Right lobe of liver (tissue), 6 donors: ENCODE results near the gene CPSF6. TPM values are rescaled to one million over a fixed set of nuclear protein-coding genes. Genes with fewer than 3 reads are reported as not detected.

Source experiments
- ATAC-seq, 4 donors: fragments of 200-7000 bp; cut with Tn5 transposase; one replicate each; pipeline ENCODE4 v1.9.1; 2020; ENCODE audit warnings: mild to moderate bottlenecking in 4 of 4, moderate library complexity in 4 of 4
- DNase-seq, 3 donors: peaks; one replicate each; pipeline ENCODE4 v3.0.0-alpha.2; 2020
- H3K27ac ChIP-seq, 3 donors: fragments of 200-600 bp; one replicate each; pipeline ENCODE4 v1.8.0; 2022
- H3K27me3 ChIP-seq, 2 donors: fragments of 200-600 bp; one replicate each; pipeline ENCODE4 v1.8.0; 2022
- H3K36me3 ChIP-seq, 4 donors: fragments of 200-600 bp; sonication (generic) in 1 of 4; one replicate each; pipeline versions ENCODE4 v1.5.1 to v1.8.0; 2017 to 2022; ENCODE audit warnings: control low read depth in 1 of 4
- H3K4me1 ChIP-seq, 4 donors: fragments of 200-600 bp; sonication (generic) in 1 of 4; one replicate each; pipeline versions ENCODE4 v1.5.1 to v1.8.0; 2017 to 2022; ENCODE audit warnings: control low read depth in 1 of 4
- H3K4me3 ChIP-seq, 3 donors: fragments of 200-600 bp; one replicate each; pipeline ENCODE4 v1.8.0; 2022
- H3K9me3 ChIP-seq, 4 donors: fragments of 200-600 bp; sonication (generic) in 1 of 4; one replicate each; pipeline versions ENCODE4 v1.5.1 to v1.8.0; 2017 to 2022; ENCODE audit warnings: control low read depth in 1 of 4
- POLR2A ChIP-seq: fragments of 450-650 bp; IDR thresholded peaks from one replicate; pipeline ENCODE4 v1.6.1; 2017; ENCODE audit warnings: antibody characterized with exemption, mild to moderate bottlenecking
- WGBS: methylation state at CpG from one replicate; pipeline ENCODE4 v1.1.6; 2018; ENCODE audit warnings: low coverage, low lambda C conversion rate; ENCODE audit not compliant: insufficient coverage; ENCODE audit errors: missing lambda C conversion rate; 5-methylcytosine and 5-hydroxymethylcytosine counted together
- intact Hi-C, 2 donors: fragments of 100-400 bp; cut with DNase I; formaldehyde crosslinking; loops; one replicate each; pipeline versions ENCODE4 v1.11.2 to v1.14.1; 2022
- total RNA-seq, 6 experiments: library from RNA; depleted of rRNA in 2 of 6; stranded (reverse); fragments of >200 nt in 2 of 6; fragmentation: NEBNext Ultra II Directional in 3 of 6; extraction: Animal tissue kit (Norgen Biotek cat#: 25700) in 3 of 6; gene quantifications; one replicate each; pipeline versions ENCODE4 v1.1.0 to v1.2.4, GENCODE V29; 2016 to 2023
- TF ChIP-seq, protein P1 (sequence below), 4 donors: fragments of 200-600 bp in 3 of 4; fragments of 450-650 bp in 1 of 4; IDR thresholded peaks; one replicate each; pipeline versions ENCODE4 v1.5.1 to v1.8.0; 2016 to 2022; ENCODE audit warnings: antibody characterized with exemption in 4 of 4, mild to moderate bottlenecking in 2 of 4
- donor health status: DM: no; HTN: yes; CAD: no.
- donor health status: DM: no; HTN: no; CAD: no.
- donor health status: DM: no; HTN: no; CAD: no.
- donor health status: DM: no; HTN: yes; CAD: no.
- donor health status: DM: no; HTN: yes; CAD: no.

The CPSF6 gene
- total RNA-seq, 6 experiments from 2014 or later, result 11.6 to 25.2 (median 15.9) TPM

DNA sequence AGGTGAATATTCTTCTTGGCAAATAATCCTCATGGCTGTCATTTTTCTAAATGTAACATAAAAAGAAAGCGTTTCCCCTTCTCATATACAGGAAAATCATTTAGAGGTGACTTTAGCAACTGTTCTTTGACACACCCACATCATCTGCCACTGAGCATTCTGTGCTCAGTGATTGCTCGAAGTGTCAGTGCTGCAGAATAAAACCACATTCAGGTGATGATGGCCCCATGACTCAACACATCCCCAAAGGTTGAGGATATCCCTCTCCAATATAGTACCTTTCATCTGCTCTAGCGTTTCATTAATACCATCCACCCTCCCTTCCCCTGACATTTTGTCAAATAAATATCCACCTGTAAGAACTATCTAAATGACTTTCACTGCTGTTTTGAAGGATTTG, 28.7 kb upstream of the CPSF6 start:
- TF ChIP-seq POLR2A, result no peak
- TF ChIP-seq, protein P1, sequence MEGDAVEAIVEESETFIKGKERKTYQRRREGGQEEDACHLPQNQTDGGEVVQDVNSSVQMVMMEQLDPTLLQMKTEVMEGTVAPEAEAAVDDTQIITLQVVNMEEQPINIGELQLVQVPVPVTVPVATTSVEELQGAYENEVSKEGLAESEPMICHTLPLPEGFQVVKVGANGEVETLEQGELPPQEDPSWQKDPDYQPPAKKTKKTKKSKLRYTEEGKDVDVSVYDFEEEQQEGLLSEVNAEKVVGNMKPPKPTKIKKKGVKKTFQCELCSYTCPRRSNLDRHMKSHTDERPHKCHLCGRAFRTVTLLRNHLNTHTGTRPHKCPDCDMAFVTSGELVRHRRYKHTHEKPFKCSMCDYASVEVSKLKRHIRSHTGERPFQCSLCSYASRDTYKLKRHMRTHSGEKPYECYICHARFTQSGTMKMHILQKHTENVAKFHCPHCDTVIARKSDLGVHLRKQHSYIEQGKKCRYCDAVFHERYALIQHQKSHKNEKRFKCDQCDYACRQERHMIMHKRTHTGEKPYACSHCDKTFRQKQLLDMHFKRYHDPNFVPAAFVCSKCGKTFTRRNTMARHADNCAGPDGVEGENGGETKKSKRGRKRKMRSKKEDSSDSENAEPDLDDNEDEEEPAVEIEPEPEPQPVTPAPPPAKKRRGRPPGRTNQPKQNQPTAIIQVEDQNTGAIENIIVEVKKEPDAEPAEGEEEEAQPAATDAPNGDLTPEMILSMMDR (IDR thresholded peaks at IDR 0.05), result no peak
- ATAC-seq (no peak), DNase-seq (no peak)
- intact Hi-C loops, result no loop called here
- H3K4me1 ChIP-seq, result peaks cover 0 to 8% (median 3%) of the 10 kb centered on the region in 4 donors
- no peak overlapping the region for H3K27ac ChIP-seq
- no peaks in the 10 kb centered on the region for H3K36me3 ChIP-seq
- 85% methylated on average over 3 of the region's 3 CpGs for WGBS
- no peak overlapping the region for H3K4me3 ChIP-seq
- no peaks in the 10 kb centered on the region for H3K9me3 ChIP-seq
- no peaks in the 10 kb centered on the region for H3K27me3 ChIP-seq

DNA sequence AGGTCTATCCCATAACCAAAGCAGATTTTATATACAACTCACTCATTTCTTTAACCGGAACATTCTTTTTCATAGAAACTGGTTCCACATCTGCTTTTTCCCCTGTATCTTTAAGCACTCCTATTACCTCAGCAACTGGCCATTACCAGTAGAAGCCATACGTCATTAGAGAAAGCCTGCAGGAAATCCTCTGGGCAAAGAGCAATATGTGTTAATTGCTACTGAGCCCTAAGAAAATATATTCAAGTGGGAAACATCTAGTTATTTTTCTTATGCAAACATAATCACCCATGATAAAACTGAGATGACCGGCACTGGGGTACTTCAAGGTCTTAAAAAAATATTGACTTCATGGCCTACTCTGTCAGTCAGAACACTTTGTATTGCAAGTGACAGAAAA, 28.2 kb upstream of the CPSF6 start:
- WGBS, result 69% methylated on average over 3 of the region's 3 CpGs
- Histone ChIP-seq H3K36me3 (no peaks in the 10 kb centered on the region), H3K27ac (no peak overlapping the region), H3K27me3 (no peaks in the 10 kb centered on the region), H3K4me3 (no peak overlapping the region), H3K9me3 (no peaks in the 10 kb centered on the region), H3K4me1 (peaks cover 0 to 8% (median 3%) of the 10 kb centered on the region in 4 donors)
- DNase-seq, result no peak
- intact Hi-C loops, result no loop called here
- no peak for TF ChIP-seq POLR2A
- TF ChIP-seq, protein P1 (IDR thresholded peaks at IDR 0.05), result no peak
- ATAC-seq, result no peak

DNA sequence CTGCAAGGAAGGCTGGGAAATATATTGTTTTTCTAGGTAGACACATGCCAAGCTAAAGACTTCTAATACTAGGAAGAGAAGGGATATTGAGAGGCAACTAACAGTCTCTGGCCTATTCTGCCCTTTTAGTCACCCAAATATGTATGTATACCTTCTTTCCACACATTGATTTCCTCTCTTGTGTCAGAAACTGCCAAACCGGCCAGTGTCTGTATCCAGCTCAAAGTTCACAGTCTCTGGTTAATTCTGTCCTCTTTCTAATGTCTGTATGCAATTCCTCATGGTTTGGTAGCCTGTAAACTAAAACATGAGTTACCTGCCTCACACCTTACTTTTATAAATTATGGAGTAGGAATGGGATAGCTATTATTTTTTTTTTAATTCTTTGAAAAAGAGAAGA, 25.2 kb upstream of the CPSF6 start:
- Histone ChIP-seq H3K9me3 (no peaks in the 10 kb centered on the region), H3K4me1 (peaks cover 0 to 8% (median 3%) of the 10 kb centered on the region in 4 donors), H3K4me3 (no peak overlapping the region), H3K27me3 (no peaks in the 10 kb centered on the region), H3K36me3 (no peaks in the 10 kb centered on the region), H3K27ac (peak overlapping the region in 1 of 3 donors; percentile 40)
- intact Hi-C loops, result no loop called here
- TF ChIP-seq, protein P1 (IDR thresholded peaks at IDR 0.05), result no peak
- TF ChIP-seq POLR2A, result no peak
- ATAC-seq (peak; percentile 82 to 96 (median 94)), DNase-seq (no peak)
- 25% methylated on average over 1 of the region's 1 CpG for WGBS

DNA sequence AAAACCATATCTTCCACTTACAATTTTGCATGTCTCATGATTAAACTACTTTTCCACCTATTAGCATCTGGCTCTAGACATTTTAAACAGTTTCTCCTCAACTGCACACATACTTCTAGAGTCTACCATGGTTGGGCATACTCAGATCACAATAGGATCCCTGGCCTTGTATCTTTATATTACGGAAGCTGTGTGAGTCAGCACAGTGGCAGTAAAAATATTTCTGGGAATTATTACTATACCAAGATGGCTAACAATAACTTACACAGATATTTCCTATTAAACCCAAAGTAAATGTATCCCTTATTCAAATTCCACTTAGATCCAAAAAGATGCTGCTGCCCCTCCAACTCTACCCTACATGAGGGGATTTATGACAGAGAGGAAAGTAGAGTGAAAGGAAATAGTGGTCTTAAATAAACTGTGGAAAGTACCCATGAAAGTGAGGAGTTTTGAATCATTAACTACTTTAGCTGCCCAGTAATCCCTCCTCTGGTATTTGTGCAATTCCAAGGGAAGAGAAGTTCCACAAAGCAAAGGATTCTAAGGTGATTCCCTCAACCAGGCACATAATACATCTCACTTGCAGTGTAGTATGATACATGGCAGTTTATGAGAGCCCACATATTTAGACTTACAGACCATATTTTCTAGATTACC, 14.0 kb upstream of the CPSF6 start:
- Histone ChIP-seq H3K4me3 (no peak overlapping the region), H3K27me3 (no peaks in the 10 kb centered on the region), H3K36me3 (no peaks in the 10 kb centered on the region), H3K27ac (no peak overlapping the region), H3K9me3 (no peaks in the 10 kb centered on the region), H3K4me1 (no peaks in the 10 kb centered on the region)
- TF ChIP-seq POLR2A, result no peak
- TF ChIP-seq, protein P1 (IDR thresholded peaks at IDR 0.05), result no peak
- ATAC-seq (no peak), DNase-seq (no peak)
- intact Hi-C loops, result no loop called here
- 82% methylated on average over 1 of the region's 1 CpG for WGBS
